ENCODE measurements around the gene RPL13.
A peak's percentile ranks its signal among the peaks of the same experiment; 100 is the strongest.

The RPL13 gene

GRCh38 chr16:89560378-89561141, at the start of gene RPL13:
Gene RPL13 (plus strand): TSS chr16:89560682. CDS start chr16:89560960, 278 bp downstream.
- peak; percentile 91 for DNase-seq

GRCh38 chr16:89511374-89511773, 49.1 kb upstream of the RPL13 start:
- DNase-seq: no peak

GRCh38 chr16:89512453-89512852, 48.0 kb upstream of the RPL13 start:
- no peak for DNase-seq

GRCh38 chr16:89517128-89517527, 43.4 kb upstream of the RPL13 start:
- DNase-seq: no peak

GRCh38 chr16:89519881-89520280, 40.6 kb upstream of the RPL13 start:
- no peak for DNase-seq

GRCh38 chr16:89522287-89522686, 38.2 kb upstream of the RPL13 start:
- DNase-seq: no peak

GRCh38 chr16:89523680-89524344, 36.7 kb upstream of the RPL13 start:
- no peak for DNase-seq

- no peak for DNase-seq
Observed at GRCh38 chr16:89525146-89525913, 35.2 kb upstream of the RPL13 start.

GRCh38 chr16:89529097-89529496, 31.4 kb upstream of the RPL13 start:
- DNase-seq: no peak

GRCh38 chr16:89530401-89531381, 29.8 kb upstream of the RPL13 start:
- DNase-seq: no peak

- no peak for DNase-seq
Observed at GRCh38 chr16:89531821-89532526, 28.5 kb upstream of the RPL13 start.

GRCh38 chr16:89534252-89534756, 26.2 kb upstream of the RPL13 start:
- DNase-seq: no peak

GRCh38 chr16:89536371-89536770, 24.1 kb upstream of the RPL13 start:
- no peak for DNase-seq

- DNase-seq: no peak
Observed at GRCh38 chr16:89536886-89537548, 23.5 kb upstream of the RPL13 start.

- DNase-seq: no peak
Observed at GRCh38 chr16:89537549-89537925, 22.9 kb upstream of the RPL13 start.

GRCh38 chr16:89538286-89538685, 22.2 kb upstream of the RPL13 start:
- DNase-seq: no peak

GRCh38 chr16:89540557-89540956, 19.9 kb upstream of the RPL13 start:
- no peak for DNase-seq

- no peak for DNase-seq
Observed at GRCh38 chr16:89541792-89542191, 18.7 kb upstream of the RPL13 start.

- DNase-seq: no peak
Observed at GRCh38 chr16:89544113-89544512, 16.4 kb upstream of the RPL13 start.

- DNase-seq: no peak
Observed at GRCh38 chr16:89544713-89545043, 15.8 kb upstream of the RPL13 start.

All from stimulated activated naive CD4-positive, alpha-beta T cell treated with Interleukin-2 at 50 U/mL for 16 hours (primary cell).